Heart right ventricle (tissue), 16 donors: ENCODE data around the gene SMCO2. TPM values are rescaled to one million over a fixed set of nuclear protein-coding genes. Genes with fewer than 3 reads are reported as not detected.

Experiments used
- ATAC-seq, 8 donors: fragments of 200-7000 bp; cut with Tn5 transposase; one replicate each; pipeline ENCODE4 v1.9.1; 2020; ENCODE audit warnings: mild to moderate bottlenecking in 8 of 8, moderate library complexity in 8 of 8, moderate number of reproducible peaks in 1 of 8
- DNase-seq, 2 donors: peaks; one replicate each; pipeline ENCODE4 v3.0.0-alpha.2; 2020
- H3K27ac ChIP-seq, 10 donors: fragments of 200-600 bp; sonication (generic) in 2 of 10; one replicate each; pipeline versions ENCODE4 v1.5.0 to v1.8.0; 2020 to 2022; ENCODE audit warnings: mild to moderate bottlenecking in 3 of 10
- H3K27me3 ChIP-seq, 7 donors: fragments of 200-600 bp; one replicate each; pipeline ENCODE4 v1.8.0; 2021 to 2022; ENCODE audit warnings: mild to moderate bottlenecking in 2 of 7
- H3K36me3 ChIP-seq, 9 donors: fragments of 200-600 bp; sonication (generic) in 1 of 9; one replicate each; pipeline versions ENCODE4 v1.5.0 to v1.8.0; 2020 to 2022; ENCODE audit warnings: mild to moderate bottlenecking in 2 of 9
- H3K4me1 ChIP-seq, 9 donors: fragments of 200-600 bp; sonication (generic) in 1 of 9; one replicate each; pipeline versions ENCODE4 v1.5.0 to v1.8.0; 2020 to 2022; ENCODE audit warnings: mild to moderate bottlenecking in 4 of 9
- H3K4me3 ChIP-seq, 10 donors: fragments of 200-600 bp; sonication (generic) in 2 of 10; one replicate each; pipeline versions ENCODE4 v1.5.0 to v1.8.0; 2020 to 2022; ENCODE audit warnings: mild to moderate bottlenecking in 7 of 10, moderate library complexity in 2 of 10
- H3K9me3 ChIP-seq, 11 donors: fragments of 200-600 bp in 10 of 11; sonication (generic) in 2 of 11; one replicate each; pipeline versions ENCODE4 v1.5.0 to v1.8.0; 2013 to 2022; ENCODE audit warnings: mild to moderate bottlenecking in 2 of 11, control low read depth in 1 of 11, moderate library complexity in 1 of 11
- CTCF ChIP-seq, 9 donors: fragments of 200-600 bp; sonication (generic) in 2 of 9; IDR thresholded peaks; one replicate each; pipeline versions ENCODE4 v1.5.0 to v1.8.0; 2021 to 2022; ENCODE audit warnings: antibody characterized with exemption in 9 of 9, mild to moderate bottlenecking in 5 of 9, moderate library complexity in 1 of 9
- WGBS, 2 donors: extraction: QIAGEN DNeasy Blood & Tissue Kit; methylation state at CpG; one replicate each; pipeline ENCODE4 v1.1.7; 2013; ENCODE audit warnings: inconsistent platforms in 1 of 2; 5-methylcytosine and 5-hydroxymethylcytosine counted together
- intact Hi-C, 10 donors: fragments of 100-400 bp; cut with DNase I; formaldehyde crosslinking; loops; one replicate each; pipeline versions ENCODE4 v1.11.1 to v1.14.2; 2022
- polyA plus RNA-seq, 2 donors: library from polyadenylated mRNA; stranded (reverse); fragments of 200-250 nt; gene quantifications; one replicate each; pipeline ENCODE4 v1.2.3, GENCODE V29; 2013
- total RNA-seq, 10 donors: library from RNA; stranded (reverse); fragmentation: NEBNext Ultra II Directional in 3 of 10; extraction: Animal tissue kit (Norgen Biotek cat#: 25700) in 3 of 10; gene quantifications; one replicate each; pipeline versions ENCODE4 v1.2.1 to v1.2.4, GENCODE V29; 2021 to 2023
- donor health status: Arrhythmogenic right ventricular cardiomyopathy.
- donor health status: ischemic (EF 13 %, LVEDD 7.1; RV severe dilation, severe dysfunction).
- donor health status: healthy with polysubstance abuse.
- donor health status: DM: no; HTN: yes; CAD: no.
- donor health status: DM: no; HTN: no; CAD: no.
- donor health status: ischemic (EF 25% LVEDD 6.9; RV normal size, moderate dysfunction).
- donor health status: ischemic (EF 25% LVEDD 5.7; RV mildly dilated, moderate dysfunction).
- donor health status: healthy.
- donor health status: DM: yes; HTN: yes; CAD: no.
- donor health status: Ischemic cardiomyopathy.
- donor health status: ischemic (EF 35%, LVEDD 5.7; RV mildly dilated, moderate dysfunction).
- donor health status: nonischemic (EF 11% LVEDD 7.7; RV severe dilation, severe dysfunction).
- donor health status: DM: yes; HTN: yes; CAD: no.
- donor health status: PGD.
- donor health status: ischemic (EF 29% LVEDD 5.4; RV normal size, mild dysfunction).
- donor health status: nonischemic (EF 23%, LVEDD 6.1; RV moderate dilation, normal function).

SMCO2 gene
- total and polyA plus RNA-seq, 12 donors: 0.04 to 1.3 (median 0.48) TPM; not detected in 8

- WGBS, 2 donors: 97 to 100% methylated on average over 3 of the region's 3 CpGs
- DNase-seq (no peak), ATAC-seq (no peak)
- H3K27ac ChIP-seq: no peak overlapping the region
- peaks cover 0 to 17% (median 6%) of the 10 kb centered on the region in 9 donors for H3K4me1 ChIP-seq
- H3K9me3 ChIP-seq: peaks cover 0 to 10% (median 0%) of the 10 kb centered on the region in 11 donors
- no peaks in the 10 kb centered on the region for H3K36me3 ChIP-seq
- intact Hi-C loops: loop anchor here in 2 of 10 donors (10.0 kb wide), 1 partner anchor 55 kb away; the partner anchor contains the start of gene SMCO2 (in 2 of the 2)
- H3K4me3 ChIP-seq: no peak overlapping the region
- no peak for TF ChIP-seq CTCF (IDR thresholded peaks at IDR 0.05)
- H3K27me3 ChIP-seq: no peaks in the 10 kb centered on the region
These were observed 52.8 kb downstream of the SMCO2 start for GRCh38 chr12:27499377-27499776.

- TF ChIP-seq CTCF (IDR thresholded peaks at IDR 0.05): no peak
- no peaks in the 10 kb centered on the region for H3K27me3 ChIP-seq
- WGBS, 2 donors: 15 to 20% methylated on average over 3 of the region's 3 CpGs
- H3K36me3 ChIP-seq: no peaks in the 10 kb centered on the region
- DNase-seq (no peak), ATAC-seq (peak in 1 of 8 donors; percentile 39)
- intact Hi-C loops: no loop called here
- no peak overlapping the region for H3K27ac ChIP-seq
- no peak overlapping the region for H3K4me3 ChIP-seq
- H3K9me3 ChIP-seq: peaks cover 0 to 10% (median 0%) of the 10 kb centered on the region in 11 donors
- H3K4me1 ChIP-seq: peaks cover 0 to 27% (median 15%) of the 10 kb centered on the region in 9 donors
These were observed 54.0 kb downstream of the SMCO2 start for GRCh38 chr12:27500546-27500945.

- Histone ChIP-seq H3K36me3 (no peaks in the 10 kb centered on the region), H3K27ac (no peak overlapping the region), H3K27me3 (no peaks in the 10 kb centered on the region), H3K9me3 (peaks cover 0 to 15% (median 0%) of the 10 kb centered on the region in 11 donors), H3K4me1 (peaks cover 0 to 36% (median 19%) of the 10 kb centered on the region in 9 donors), H3K4me3 (no peak overlapping the region)
- intact Hi-C loops: no loop called here
- TF ChIP-seq CTCF (IDR thresholded peaks at IDR 0.05): no peak
- ATAC-seq: no peak
- 93 to 94% methylated on average over 6 of the region's 6 CpGs for WGBS, 2 donors
- DNase-seq: no peak
These were observed 55.5 kb downstream of the SMCO2 start for GRCh38 chr12:27502021-27502435.

- 51 to 67% methylated on average over 2 of the region's 2 CpGs for WGBS, 2 donors
- ATAC-seq (peak in 7 of 8 donors; percentile 32 to 74 (median 45)), DNase-seq (peak in 1 of 2 donors; percentile 29)
- Histone ChIP-seq H3K27ac (peak overlapping the region in 9 of 10 donors; percentile 48 to 76 (median 68)), H3K9me3 (peaks cover 0 to 19% (median 0%) of the 10 kb centered on the region in 11 donors), H3K4me3 (no peak overlapping the region), H3K4me1 (peaks cover 0 to 36% (median 19%) of the 10 kb centered on the region in 9 donors), H3K27me3 (no peaks in the 10 kb centered on the region), H3K36me3 (no peaks in the 10 kb centered on the region)
- no peak for TF ChIP-seq CTCF (IDR thresholded peaks at IDR 0.05)
- intact Hi-C loops: no loop called here
These were observed 58.0 kb downstream of the SMCO2 start for GRCh38 chr12:27504507-27504906.
